Memory B cell (primary cell): ENCODE measurements around the gene PHYKPL.
A peak's percentile ranks its signal among the peaks of the same experiment; 100 is the strongest.
"Not testable (repeated sequence)": the region's sequence is repeated elsewhere in the genome, so short reads cannot be mapped to it uniquely, and the experiment has no call there.

ENCODE experiments used
- ATAC-seq: fragments of 150-1000 bp; cut with Tn5 transposase; 2 replicates; pipeline ENCODE4 v1.10.0; 2021; ENCODE audit warnings: low read depth, mild to moderate bottlenecking, moderate library complexity
- DNase-seq, 2 donors: peaks; one replicate each; pipeline ENCODE4 v3.0.0; 2022; ENCODE audit warnings: low spot score in 2 of 2
- H3K27ac Mint-ChIP-seq: one replicate; pipeline ENCODE4 v1.8.0; 2022; ENCODE audit warnings: mild to moderate bottlenecking, moderate library complexity, mixed read lengths
- H3K27me3 Mint-ChIP-seq: one replicate; pipeline ENCODE4 v1.8.0; 2022; ENCODE audit warnings: mixed read lengths
- H3K36me3 Mint-ChIP-seq: one replicate; pipeline ENCODE4 v1.8.0; 2022; ENCODE audit warnings: mild to moderate bottlenecking, mixed read lengths
- H3K4me1 Mint-ChIP-seq: one replicate; pipeline ENCODE4 v1.8.0; 2022; ENCODE audit warnings: mixed read lengths
- H3K4me3 Mint-ChIP-seq: one replicate; pipeline ENCODE4 v1.8.0; 2022; ENCODE audit warnings: mild to moderate bottlenecking, moderate library complexity, mixed read lengths
- H3K9me3 Mint-ChIP-seq: one replicate; pipeline ENCODE4 v1.8.0; 2022; ENCODE audit warnings: mixed read lengths

Gene PHYKPL

DNA sequence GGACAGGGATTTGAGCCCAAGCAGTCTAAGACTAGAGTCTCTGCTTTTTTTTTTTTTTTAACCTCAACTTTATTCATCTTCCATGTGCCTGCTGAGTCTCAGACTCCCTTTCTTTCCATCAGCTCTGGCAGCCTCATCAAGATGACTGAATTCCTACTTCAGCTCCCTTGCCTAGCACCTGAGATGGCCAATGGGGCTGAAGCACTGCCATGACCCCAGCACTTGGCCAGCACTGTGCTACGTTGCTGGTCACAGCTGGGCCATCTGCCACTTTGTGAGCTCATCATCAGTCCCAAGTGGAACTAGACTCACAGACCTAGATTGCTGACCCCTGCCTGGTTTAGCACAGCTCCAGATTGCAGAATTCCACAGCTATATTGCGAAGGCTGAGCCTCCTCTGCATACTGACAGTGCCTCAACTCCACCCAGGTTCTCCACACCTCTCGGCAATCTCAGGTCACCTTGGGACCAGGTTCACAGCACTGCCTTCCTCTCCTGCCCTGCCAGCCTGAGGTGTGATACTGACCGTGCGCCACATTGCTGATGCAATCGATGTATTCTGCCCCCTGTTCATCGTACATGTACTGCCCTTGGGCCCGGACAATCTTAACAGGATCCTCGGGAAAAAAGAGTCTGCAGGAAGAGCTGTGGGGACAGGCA lies 1.6 kb downstream of the PHYKPL start:
- Mint-ChIP-seq H3K9me3 (no peaks in the 10 kb centered on the region), H3K36me3 (peaks cover 30% of the 10 kb centered on the region), H3K27ac (peak overlapping the region; percentile 72), H3K4me3 (peak overlapping the region; percentile 87), H3K4me1 (peaks cover 42% of the 10 kb centered on the region), H3K27me3 (no peaks in the 10 kb centered on the region)
- no peak for DNase-seq
- no peak for ATAC-seq

DNA sequence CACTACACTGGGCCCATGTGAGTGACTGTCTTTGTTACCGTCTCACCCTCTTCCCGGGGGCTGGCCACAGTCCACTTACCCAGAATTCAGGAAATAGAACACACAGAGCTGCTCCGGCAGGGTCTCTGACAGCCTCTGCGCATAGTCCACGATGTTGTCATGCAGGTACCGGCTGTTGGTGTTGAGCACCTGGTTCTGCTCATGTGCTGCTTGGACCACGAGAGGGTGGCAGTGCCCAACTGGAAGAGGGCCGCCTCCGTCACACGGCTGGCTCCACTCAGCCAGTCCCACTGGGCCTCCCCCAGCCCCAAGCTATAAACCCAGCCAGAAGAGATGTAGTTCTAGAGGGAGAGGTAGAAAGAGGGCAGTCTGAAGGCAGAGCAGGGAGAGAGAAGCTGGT lies 2.7 kb downstream of the PHYKPL start:
- no peak for ATAC-seq
- peak overlapping the region; percentile 52 for H3K4me3 Mint-ChIP-seq
- no peak for DNase-seq
- no peaks in the 10 kb centered on the region for H3K9me3 Mint-ChIP-seq
- H3K27me3 Mint-ChIP-seq = no peaks in the 10 kb centered on the region
- peaks cover 30% of the 10 kb centered on the region for H3K36me3 Mint-ChIP-seq
- H3K4me1 Mint-ChIP-seq = peaks cover 40% of the 10 kb centered on the region
- peak overlapping the region; percentile 60 for H3K27ac Mint-ChIP-seq

DNA sequence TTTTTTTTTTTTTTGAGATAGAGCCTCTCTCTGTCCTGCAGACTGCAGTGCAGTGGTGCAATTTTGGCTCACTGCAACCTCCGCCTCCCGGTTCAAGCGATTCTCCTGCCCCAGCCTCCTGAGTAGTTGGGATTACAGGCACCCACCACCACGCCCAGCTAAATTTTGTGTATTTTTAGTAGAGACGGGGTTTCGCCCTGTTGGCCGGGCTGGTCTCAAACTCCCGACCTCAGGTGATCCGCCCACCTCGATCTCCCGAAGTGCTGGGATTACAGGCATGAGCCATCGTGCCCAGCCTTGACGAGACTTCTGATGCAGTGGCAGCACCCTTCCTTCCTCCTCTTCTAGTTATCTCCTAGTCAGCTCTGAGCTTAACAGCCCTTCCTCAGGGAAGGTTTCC lies 3.5 kb downstream of the PHYKPL start:
- DNase-seq, H3K9me3 Mint-ChIP-seq, ATAC-seq, H3K4me3 Mint-ChIP-seq, H3K27me3 Mint-ChIP-seq: not testable (repeated sequence)
- peaks cover 41% of the 10 kb centered on the region for H3K4me1 Mint-ChIP-seq
- peaks cover 31% of the 10 kb centered on the region for H3K36me3 Mint-ChIP-seq
- H3K27ac Mint-ChIP-seq = peak overlapping the region; percentile 60

DNA sequence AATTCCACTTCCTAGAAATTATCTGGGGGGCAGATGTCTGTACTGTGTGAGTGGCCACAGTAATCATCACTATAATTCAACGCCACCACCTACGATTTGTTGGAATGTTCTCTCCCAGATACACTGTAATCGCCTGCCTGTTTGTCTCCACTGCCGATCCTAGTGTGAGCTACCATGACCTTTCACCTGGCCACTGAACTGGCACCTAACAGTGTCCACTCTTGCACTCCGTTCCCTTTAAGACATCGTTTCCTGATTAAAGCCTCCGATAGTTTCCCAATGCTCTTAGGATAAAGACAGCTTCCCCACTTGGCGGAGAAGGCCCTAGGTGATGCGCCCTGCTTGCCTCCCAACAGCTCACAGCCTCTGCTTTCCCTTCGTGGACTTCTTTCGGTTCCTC lies 4.0 kb downstream of the PHYKPL start:
- H3K9me3 Mint-ChIP-seq = no peaks in the 10 kb centered on the region
- no peak for ATAC-seq
- no peak overlapping the region for H3K27ac Mint-ChIP-seq
- H3K27me3 Mint-ChIP-seq = no peaks in the 10 kb centered on the region
- no peak for DNase-seq
- peaks cover 33% of the 10 kb centered on the region for H3K36me3 Mint-ChIP-seq
- no peak overlapping the region for H3K4me3 Mint-ChIP-seq
- peaks cover 45% of the 10 kb centered on the region for H3K4me1 Mint-ChIP-seq

DNA sequence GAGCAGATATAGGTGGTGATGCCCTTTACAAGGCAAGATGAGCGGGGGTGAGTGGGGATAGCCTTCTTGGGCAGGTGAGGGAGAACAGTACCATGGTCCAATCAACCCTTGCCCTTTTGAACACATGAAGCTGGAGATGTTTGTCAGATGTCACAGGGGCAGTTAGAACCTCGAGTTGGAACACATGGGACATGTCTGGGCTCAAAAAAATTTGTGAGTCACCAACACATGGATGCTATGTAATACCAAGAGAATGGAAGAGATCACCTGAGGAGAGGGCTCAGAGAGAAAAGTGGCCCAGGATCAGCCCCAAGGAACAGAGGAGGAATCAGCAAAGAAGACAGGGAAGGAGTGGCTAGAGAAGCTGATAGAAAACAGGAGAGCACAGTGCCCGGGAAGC lies 4.7 kb downstream of the PHYKPL start:
- H3K36me3 Mint-ChIP-seq = peaks cover 37% of the 10 kb centered on the region
- ATAC-seq (no peak), DNase-seq (no peak)
- no peaks in the 10 kb centered on the region for H3K9me3 Mint-ChIP-seq
- no peak overlapping the region for H3K4me3 Mint-ChIP-seq
- H3K27ac Mint-ChIP-seq = no peak overlapping the region
- H3K27me3 Mint-ChIP-seq = no peaks in the 10 kb centered on the region
- peaks cover 47% of the 10 kb centered on the region for H3K4me1 Mint-ChIP-seq

DNA sequence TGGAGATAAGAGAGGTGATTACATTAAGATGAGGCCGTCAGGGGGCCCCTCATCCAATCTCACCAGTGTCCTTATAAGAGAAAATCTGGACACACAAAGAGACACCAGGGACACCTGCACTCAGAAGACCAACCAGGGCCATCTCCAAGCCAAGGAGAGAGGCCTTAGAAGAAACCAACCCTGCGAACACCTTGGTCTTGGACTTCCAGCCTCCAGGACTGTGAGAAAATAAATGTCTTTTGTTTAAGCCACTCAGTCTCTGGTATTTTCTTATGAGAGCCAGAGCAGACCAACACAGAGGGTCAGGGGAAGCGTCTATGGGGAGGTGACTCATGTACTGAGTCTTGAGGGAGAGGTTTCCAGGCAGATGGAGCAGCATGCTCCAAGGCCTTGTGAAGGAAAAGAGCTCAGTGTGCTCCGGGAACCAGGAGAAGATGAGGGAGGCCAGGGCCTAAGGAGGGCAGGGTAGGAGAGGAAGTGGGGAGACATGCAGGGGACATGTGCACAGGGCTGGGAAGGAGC lies 5.4 kb downstream of the PHYKPL start:
- Mint-ChIP-seq H3K36me3 (peaks cover 37% of the 10 kb centered on the region), H3K4me1 (peaks cover 46% of the 10 kb centered on the region), H3K27me3 (no peaks in the 10 kb centered on the region), H3K4me3 (no peak overlapping the region), H3K27ac (no peak overlapping the region), H3K9me3 (no peaks in the 10 kb centered on the region)
- DNase-seq (no peak), ATAC-seq (no peak)

DNA sequence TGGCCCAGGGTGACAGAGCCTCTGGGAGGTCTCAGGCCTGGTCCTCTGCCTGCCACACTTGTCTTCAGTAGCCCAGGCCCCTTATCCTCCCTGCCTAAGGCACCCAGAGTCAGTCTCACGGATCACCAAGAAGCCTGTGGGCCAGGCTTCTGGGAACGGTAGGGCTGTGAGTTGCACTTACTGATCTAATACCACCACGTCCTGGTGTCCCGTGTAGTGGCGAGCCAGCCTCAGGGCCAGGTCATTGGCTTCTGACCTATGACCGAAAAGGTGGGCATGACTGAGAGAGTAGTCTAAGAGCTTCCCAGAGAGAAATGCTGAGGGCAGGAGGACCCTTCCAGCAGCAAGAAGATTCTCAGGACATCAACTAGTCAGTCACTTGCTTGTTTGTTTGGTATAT lies 7.4 kb downstream of the PHYKPL start:
- Mint-ChIP-seq H3K4me1 (peaks cover 42% of the 10 kb centered on the region), H3K4me3 (no peak overlapping the region), H3K36me3 (peaks cover 35% of the 10 kb centered on the region), H3K27me3 (no peaks in the 10 kb centered on the region), H3K9me3 (no peaks in the 10 kb centered on the region), H3K27ac (no peak overlapping the region)
- DNase-seq = no peak
- no peak for ATAC-seq

DNA sequence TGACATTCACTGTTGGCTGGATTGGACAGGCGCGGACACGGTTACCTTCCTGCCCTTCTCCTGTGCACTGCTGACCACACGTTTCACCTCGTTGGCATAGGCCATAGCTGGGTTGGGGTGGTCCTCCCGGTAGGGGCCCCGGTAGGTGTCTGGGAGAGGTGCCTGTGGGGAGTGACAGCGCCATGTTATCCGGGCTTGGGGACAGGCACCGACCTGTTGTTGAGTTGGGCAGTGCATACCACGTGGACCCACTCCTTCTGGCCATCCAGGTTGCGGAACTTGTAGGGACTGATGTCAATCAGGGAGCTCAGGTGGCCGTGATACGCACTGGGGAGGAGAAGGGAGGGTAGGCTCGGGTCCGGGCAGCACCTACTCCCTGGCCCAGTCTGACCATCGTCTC lies 8.2 kb downstream of the PHYKPL start:
- no peak for DNase-seq
- Mint-ChIP-seq H3K9me3 (no peaks in the 10 kb centered on the region), H3K27me3 (no peaks in the 10 kb centered on the region), H3K27ac (no peak overlapping the region), H3K36me3 (peaks cover 33% of the 10 kb centered on the region), H3K4me3 (no peak overlapping the region), H3K4me1 (peaks cover 37% of the 10 kb centered on the region)
- ATAC-seq = no peak

DNA sequence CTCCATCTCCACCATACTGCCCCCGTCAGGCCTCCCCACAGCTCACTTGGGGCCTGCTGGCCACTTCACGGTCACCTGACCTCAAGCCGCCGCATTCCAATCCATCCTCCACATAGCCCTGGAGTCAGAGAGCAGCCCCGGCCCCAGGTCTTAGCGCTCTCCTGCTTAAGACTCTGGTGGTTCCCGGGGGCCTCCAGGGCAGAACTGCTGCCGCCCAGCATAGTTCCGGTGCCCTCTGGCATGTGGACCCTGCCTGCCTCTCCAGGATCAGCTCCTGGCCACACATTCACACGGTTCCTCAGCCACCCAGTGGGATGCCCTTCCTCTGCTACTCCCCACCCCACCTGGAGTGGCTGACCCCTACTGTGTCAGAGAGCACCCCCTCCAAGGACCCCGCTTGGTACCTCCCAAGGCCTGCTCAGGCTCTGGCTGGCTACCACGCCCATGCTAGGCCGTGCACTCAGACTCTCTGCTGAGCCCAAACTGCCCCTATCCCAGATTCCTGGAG lies 8.7 kb downstream of the PHYKPL start:
- Mint-ChIP-seq H3K27me3 (no peaks in the 10 kb centered on the region), H3K36me3 (peaks cover 33% of the 10 kb centered on the region), H3K4me3 (no peak overlapping the region), H3K9me3 (no peaks in the 10 kb centered on the region), H3K27ac (no peak overlapping the region), H3K4me1 (peaks cover 35% of the 10 kb centered on the region)
- ATAC-seq (no peak), DNase-seq (no peak)

DNA sequence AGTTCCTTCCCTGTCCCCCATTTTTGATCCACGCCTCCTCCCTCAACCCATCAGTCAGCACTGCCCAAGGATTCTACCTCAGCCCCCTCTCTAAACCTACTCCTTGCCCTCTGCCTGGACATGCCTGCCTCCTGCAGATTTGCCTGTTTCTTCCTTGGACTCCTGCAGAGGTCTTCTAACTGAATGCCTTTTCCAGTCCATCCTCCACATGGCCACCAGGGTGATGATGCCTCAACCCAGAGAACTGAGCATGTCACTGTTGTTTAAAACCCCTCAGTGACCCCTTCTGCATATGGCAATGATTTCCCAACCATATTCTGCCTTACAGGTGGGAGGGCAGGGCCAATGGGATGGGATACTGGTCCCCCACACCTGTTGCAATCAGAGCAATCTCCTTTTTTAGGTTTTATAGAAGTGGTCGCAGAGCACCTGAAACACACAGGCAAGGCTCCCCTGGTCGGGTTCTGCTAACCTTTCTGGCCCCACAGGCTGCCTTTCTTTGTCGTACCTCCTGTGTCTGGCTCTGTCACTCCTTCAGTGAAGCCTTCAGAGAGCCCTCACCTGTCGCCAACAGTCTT lies 9.3 kb downstream of the PHYKPL start:
- H3K4me1 Mint-ChIP-seq = peaks cover 32% of the 10 kb centered on the region
- no peaks in the 10 kb centered on the region for H3K9me3 Mint-ChIP-seq

DNA sequence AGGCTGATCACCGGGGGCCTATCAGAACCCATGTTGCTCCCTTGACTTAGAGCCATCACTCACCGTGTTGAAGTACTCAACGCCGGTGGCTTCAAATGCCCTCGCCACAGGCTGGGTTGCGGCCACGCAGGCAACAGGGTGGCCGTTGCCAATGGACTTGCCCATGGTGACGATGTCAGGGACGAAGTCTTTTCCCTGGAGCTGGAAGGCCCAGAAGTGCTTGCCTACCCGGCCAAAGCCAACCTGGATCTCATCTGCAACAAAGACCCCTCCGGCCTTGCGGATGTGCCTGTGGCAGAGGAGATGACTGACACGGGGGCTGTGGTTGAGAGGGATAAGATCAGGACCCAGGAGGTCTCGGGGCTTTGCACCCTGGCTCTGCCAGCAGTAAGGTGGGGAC lies 10.3 kb downstream of the PHYKPL start:
- H3K27ac Mint-ChIP-seq = no peak overlapping the region
- no peak for ATAC-seq
- peaks cover 23% of the 10 kb centered on the region for H3K4me1 Mint-ChIP-seq
- H3K27me3 Mint-ChIP-seq = no peaks in the 10 kb centered on the region
- DNase-seq = no peak
- H3K9me3 Mint-ChIP-seq = no peaks in the 10 kb centered on the region
- H3K36me3 Mint-ChIP-seq = peaks cover 23% of the 10 kb centered on the region
- no peak overlapping the region for H3K4me3 Mint-ChIP-seq

More for the DNA sequence above, 9.3 kb downstream of the PHYKPL start:
- no peak for ATAC-seq
- DNase-seq = no peak
- peaks cover 29% of the 10 kb centered on the region for H3K36me3 Mint-ChIP-seq
- H3K27me3 Mint-ChIP-seq = no peaks in the 10 kb centered on the region
- H3K27ac Mint-ChIP-seq = no peak overlapping the region
- H3K4me3 Mint-ChIP-seq = no peak overlapping the region

DNA sequence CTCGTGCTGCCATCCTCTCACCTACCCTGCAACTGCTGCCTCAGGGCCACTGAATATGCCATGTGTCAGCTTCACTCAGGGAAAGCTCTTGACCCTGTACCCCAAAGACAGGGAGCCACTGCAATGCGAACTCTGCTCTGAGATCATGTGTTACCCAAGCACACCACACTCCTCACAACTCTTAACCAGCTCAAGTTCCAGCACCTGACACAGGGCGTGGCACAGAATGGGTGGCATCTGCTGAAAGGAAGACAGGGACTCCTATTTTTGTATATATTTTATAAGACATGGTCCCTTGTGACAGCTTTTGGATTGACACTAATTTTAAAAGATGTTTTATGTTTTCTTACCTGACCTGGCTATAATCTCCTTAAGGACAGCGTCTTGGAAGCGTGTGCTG lies 10.7 kb downstream of the PHYKPL start:
- ATAC-seq (no peak), DNase-seq (no peak)
- peak overlapping the region; percentile 73 for H3K27ac Mint-ChIP-seq
- no peaks in the 10 kb centered on the region for H3K27me3 Mint-ChIP-seq
- H3K36me3 Mint-ChIP-seq = peaks cover 20% of the 10 kb centered on the region
- H3K4me1 Mint-ChIP-seq = peaks cover 22% of the 10 kb centered on the region
- H3K4me3 Mint-ChIP-seq = no peak overlapping the region
- no peaks in the 10 kb centered on the region for H3K9me3 Mint-ChIP-seq

DNA sequence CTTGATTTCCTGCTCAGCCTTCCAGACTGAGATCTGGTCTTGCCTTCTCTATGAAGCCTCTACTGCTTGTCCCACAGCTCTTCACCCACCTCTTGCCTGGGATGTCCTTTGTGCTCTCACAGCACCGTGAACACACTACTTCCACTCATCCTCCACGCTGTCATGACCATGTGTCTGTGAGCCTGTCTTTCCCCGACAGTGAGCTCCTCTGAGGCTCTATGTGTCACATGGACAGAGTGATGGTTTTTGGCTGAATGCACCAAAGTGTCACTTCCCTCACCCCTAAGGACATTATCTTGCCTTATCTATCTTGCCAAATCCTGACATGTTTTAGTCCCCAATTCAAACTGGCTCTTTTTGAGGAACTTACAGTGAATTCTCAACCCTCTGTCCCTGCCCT lies 11.3 kb downstream of the PHYKPL start:
- no peaks in the 10 kb centered on the region for H3K9me3 Mint-ChIP-seq
- H3K4me1 Mint-ChIP-seq = peaks cover 22% of the 10 kb centered on the region
- no peaks in the 10 kb centered on the region for H3K27me3 Mint-ChIP-seq
- no peak overlapping the region for H3K4me3 Mint-ChIP-seq
- peaks cover 18% of the 10 kb centered on the region for H3K36me3 Mint-ChIP-seq
- DNase-seq = no peak
- peak overlapping the region; percentile 73 for H3K27ac Mint-ChIP-seq
- peak; percentile 37 for ATAC-seq

DNA sequence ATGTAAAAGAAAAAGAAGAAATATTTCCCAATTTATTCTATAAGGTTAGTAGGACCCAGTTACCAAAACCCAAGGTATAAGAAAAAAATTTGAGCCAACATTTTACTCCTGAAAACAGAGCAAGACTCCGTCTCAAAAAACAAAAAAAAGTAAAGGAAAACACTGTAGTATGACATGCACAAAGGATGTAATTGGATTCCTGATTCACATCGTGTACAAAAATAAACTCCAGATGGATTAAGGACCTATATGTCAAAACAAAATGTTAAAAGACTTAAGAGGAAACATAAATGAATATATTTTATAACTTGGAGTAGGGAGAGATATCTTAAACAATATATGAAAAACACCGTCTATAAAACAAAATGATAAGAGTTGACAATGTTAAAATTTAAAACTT lies 13.8 kb downstream of the PHYKPL start:
- H3K9me3 Mint-ChIP-seq = no peaks in the 10 kb centered on the region
- H3K36me3 Mint-ChIP-seq = peaks cover 24% of the 10 kb centered on the region
- no peak overlapping the region for H3K4me3 Mint-ChIP-seq
- DNase-seq (no peak), ATAC-seq (no peak)
- H3K27me3 Mint-ChIP-seq = no peaks in the 10 kb centered on the region
- H3K4me1 Mint-ChIP-seq = peaks cover 26% of the 10 kb centered on the region
- H3K27ac Mint-ChIP-seq = no peak overlapping the region
